Right cardiac atrium (tissue), 5 donors: ENCODE measurements around the gene CKLF. TPM values are rescaled to one million over a fixed set of nuclear protein-coding genes. Genes with fewer than 3 reads are reported as not detected.
"Not testable (repeated sequence)": the region's sequence is repeated elsewhere in the genome, so short reads cannot be mapped to it uniquely, and the experiment has no call there.

Experiments used
- ATAC-seq, 2 donors: fragments of 200-7000 bp; cut with Tn5 transposase; one replicate each; pipeline versions ENCODE4 v1.8.0 to v1.9.1; 2020; ENCODE audit warnings: moderate library complexity in 2 of 2, mild to moderate bottlenecking in 1 of 2
- DNase-seq, 3 donors: peaks; one replicate each; pipeline ENCODE4 v3.0.0-alpha.2; 2020
- H3K27ac ChIP-seq: one replicate; pipeline ENCODE4 v1.5.1; 2013; ENCODE audit warnings: mild to moderate bottlenecking, low read length, control low read depth, moderate library complexity
- H3K27me3 ChIP-seq: one replicate; pipeline ENCODE4 v1.6.1; 2013; ENCODE audit not compliant: control insufficient read depth, insufficient read depth
- H3K4me1 ChIP-seq: one replicate; pipeline ENCODE4 v1.6.1; 2013; ENCODE audit warnings: low read length; ENCODE audit not compliant: control insufficient read depth, insufficient read depth
- H3K4me3 ChIP-seq: one replicate; pipeline ENCODE4 v1.5.1; 2013; ENCODE audit warnings: low read length, control low read depth
- H3K9me3 ChIP-seq: one replicate; pipeline ENCODE4 v1.6.1; 2013; ENCODE audit warnings: low read length; ENCODE audit not compliant: control insufficient read depth
- WGBS: extraction: QIAGEN DNeasy Blood & Tissue Kit; methylation state at CpG from one replicate; pipeline ENCODE4 v1.1.7; 2013; 5-methylcytosine and 5-hydroxymethylcytosine counted together
- intact Hi-C, 4 donors: fragments of 100-400 bp; cut with DNase I; formaldehyde crosslinking; loops; one replicate each; pipeline versions ENCODE4 v1.11.0 to v1.14.0; 2022 to 2023
- polyA plus RNA-seq: library from polyadenylated mRNA; stranded (reverse); fragments of 200-250 nt; gene quantifications from one replicate; pipeline ENCODE4 v1.2.3, GENCODE V29; 2013
- total RNA-seq, 4 donors: library from RNA; stranded (reverse); fragmentation: NEBNext Ultra II Directional; extraction: Animal tissue kit (Norgen Biotek cat#: 25700); gene quantifications; one replicate each; pipeline ENCODE4 v1.2.1, GENCODE V29; 2021
- donor health status: healthy with polysubstance abuse.
- donor health status: DM: no; HTN: yes; CAD: no.
- donor health status: DM: no; HTN: no; CAD: no.
- donor health status: DM: no; HTN: yes; CAD: no; lungs with severe emphysema.
- donor health status: DM: yes; HTN: yes; CAD: no.

The CKLF gene
- total and polyA plus RNA-seq, 5 donors, result 8.9 to 19.0 (median 13.5) TPM

DNA sequence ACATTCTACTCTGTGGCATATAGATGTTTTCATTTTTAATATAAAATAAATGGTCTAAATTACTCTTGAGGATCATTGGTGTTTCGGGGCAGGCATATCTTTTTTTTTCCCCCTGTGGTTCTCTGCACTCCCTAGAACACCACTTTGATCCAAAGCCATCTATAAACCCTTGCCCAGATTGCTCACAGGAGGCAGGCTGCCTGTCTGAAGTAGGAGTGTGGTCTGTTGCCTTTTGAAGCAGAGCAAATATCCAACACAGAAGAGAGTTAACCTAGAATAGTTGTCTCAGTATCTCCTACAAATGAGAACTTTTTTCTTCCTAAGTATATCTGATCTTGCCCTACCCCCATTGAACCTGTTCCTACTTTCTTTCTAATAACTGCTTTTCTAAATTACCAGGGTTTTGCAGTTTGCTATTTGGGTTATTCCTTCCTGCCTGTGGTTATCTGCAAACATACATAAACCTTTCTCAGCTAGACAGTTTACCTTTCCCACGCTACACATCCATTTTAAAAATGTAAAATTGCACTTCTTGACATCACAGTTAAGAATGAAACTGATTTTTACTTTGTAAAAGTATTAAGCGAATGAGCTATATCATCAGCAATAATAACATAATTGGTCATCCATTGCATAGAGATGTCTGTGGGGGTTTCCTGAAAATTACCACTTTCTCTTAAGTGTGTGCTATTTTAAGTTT, 9.2 kb downstream of the CKLF start:
- 95% methylated on average over 3 of the region's 3 CpGs for WGBS
- H3K27me3 ChIP-seq, result no peaks in the 10 kb centered on the region
- intact Hi-C loops, result no loop called here
- ATAC-seq (no peak), DNase-seq (no peak)
- no peaks in the 10 kb centered on the region for H3K9me3 ChIP-seq
- H3K4me1 ChIP-seq, result no peaks in the 10 kb centered on the region
- H3K4me3 ChIP-seq, result no peak overlapping the region
- no peak overlapping the region for H3K27ac ChIP-seq

DNA sequence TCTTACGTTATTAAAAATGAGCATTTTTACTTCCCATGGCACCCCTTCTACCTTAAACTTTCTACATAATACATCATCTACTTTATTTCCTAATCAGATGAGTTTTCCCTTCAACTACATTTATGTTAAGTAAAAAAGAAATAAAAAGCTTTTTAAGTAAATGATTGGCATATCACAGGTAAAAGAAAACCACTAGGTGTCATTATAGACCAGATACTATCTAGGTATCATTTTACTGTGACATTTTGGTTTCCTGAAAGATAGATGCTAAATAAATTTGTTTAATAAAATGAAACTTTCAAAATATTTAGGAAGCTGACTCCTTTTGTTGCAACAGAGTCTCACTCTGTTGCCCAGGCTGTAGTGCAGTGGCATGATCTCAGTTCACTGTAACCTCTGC, 10.0 kb downstream of the CKLF start:
- no peaks in the 10 kb centered on the region for H3K4me1 ChIP-seq
- H3K27me3 ChIP-seq, result no peaks in the 10 kb centered on the region
- intact Hi-C loops, result no loop called here
- no peaks in the 10 kb centered on the region for H3K9me3 ChIP-seq
- 82% methylated on average over 1 of the region's 1 CpG for whole genome bisulfite sequencing
- no peak overlapping the region for H3K27ac ChIP-seq
- DNase-seq (no peak), ATAC-seq (no peak)
- H3K4me3 ChIP-seq, result no peak overlapping the region

GRCh38 chr16:66562986-66563385, 10.6 kb downstream of the CKLF start:
- DNase-seq (no peak), ATAC-seq (no peak)
- Histone ChIP-seq H3K4me3 (no peak overlapping the region), H3K9me3 (no peaks in the 10 kb centered on the region), H3K27me3 (no peaks in the 10 kb centered on the region), H3K27ac (no peak overlapping the region), H3K4me1 (no peaks in the 10 kb centered on the region)
- intact Hi-C loops, result no loop called here
- 88% methylated on average over 2 of the region's 2 CpGs for WGBS

DNA sequence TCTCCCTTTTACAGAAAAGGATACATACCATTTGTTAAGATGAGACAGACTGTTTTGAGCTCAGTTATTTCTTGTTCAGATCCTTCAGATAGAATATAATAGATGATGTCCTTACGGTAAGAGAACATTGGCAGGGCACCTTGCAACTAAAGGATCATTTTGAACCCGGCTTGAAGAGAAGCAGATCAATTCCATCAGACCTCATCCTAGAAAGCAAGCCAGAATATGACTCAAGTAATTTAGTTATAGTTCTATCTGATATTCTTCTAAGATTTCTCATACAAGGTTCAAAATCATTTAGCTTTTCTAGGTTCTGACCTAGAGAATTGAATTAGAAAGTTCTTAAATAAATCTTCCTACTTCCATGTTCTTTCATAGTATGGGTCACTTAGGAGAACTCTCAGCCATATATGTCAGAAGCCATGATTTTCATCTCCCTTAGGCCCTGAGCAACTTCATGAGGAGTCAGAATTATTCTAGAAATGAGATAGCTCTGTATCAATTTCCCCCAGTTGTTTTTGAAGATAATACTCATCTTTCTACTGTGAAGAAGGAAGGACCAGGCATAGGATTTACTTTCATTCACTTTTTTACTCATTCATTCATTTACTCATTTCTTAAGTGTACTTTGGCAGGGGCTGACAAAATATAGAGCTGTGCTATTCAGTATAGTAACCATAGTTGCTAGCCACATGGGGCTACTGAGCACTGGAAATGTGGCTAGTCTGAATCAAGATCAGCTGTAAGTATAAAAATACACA, 11.4 kb downstream of the CKLF start:
- no peak for ATAC-seq
- intact Hi-C loops, result no loop called here
- Histone ChIP-seq H3K27ac (no peak overlapping the region), H3K27me3 (no peaks in the 10 kb centered on the region), H3K9me3 (no peaks in the 10 kb centered on the region), H3K4me1 (no peaks in the 10 kb centered on the region), H3K4me3 (no peak overlapping the region)
- 94% methylated on average over 2 of the region's 2 CpGs for WGBS
- no peak for DNase-seq

GRCh38 chr16:66566051-66566901, 13.9 kb downstream of the CKLF start, which contains the start of gene CMTM1:
CMTM1 (plus strand) TSS chr16:66566439; CDS start chr16:66566514, 75 bp downstream.
- no peak within 1 kb of the TSS for H3K27ac ChIP-seq
- no peaks in the 10 kb centered on the region for H3K9me3 ChIP-seq
- intact Hi-C loops, result no loop called here
- ATAC-seq (peak in 1 of 2 donors; percentile 36), DNase-seq (no peak)
- no peaks in the 10 kb centered on the region for H3K27me3 ChIP-seq
- no peak within 1 kb of the TSS for H3K4me3 ChIP-seq
- H3K4me1 ChIP-seq, result no peaks in the 10 kb centered on the region
- 93% methylated on average over 54 of the region's 54 CpGs for WGBS

- H3K4me3 ChIP-seq, H3K9me3 ChIP-seq, H3K4me1 ChIP-seq, DNase-seq, intact Hi-C loops, ATAC-seq, H3K27me3 ChIP-seq, H3K27ac ChIP-seq: not testable (repeated sequence)
- WGBS, result 89% methylated on average over 3 of the region's 3 CpGs
Measured at GRCh38 chr16:66567270-66567669, 14.9 kb downstream of the CKLF start.

- intact Hi-C loops, result no loop called here
- WGBS, result 96% methylated on average over 2 of the region's 2 CpGs
- no peaks in the 10 kb centered on the region for H3K4me1 ChIP-seq
- no peak for DNase-seq
- no peak overlapping the region for H3K4me3 ChIP-seq
- H3K9me3 ChIP-seq, result no peaks in the 10 kb centered on the region
- no peaks in the 10 kb centered on the region for H3K27me3 ChIP-seq
- no peak overlapping the region for H3K27ac ChIP-seq
- no peak for ATAC-seq
Measured at GRCh38 chr16:66568355-66568754, 16.0 kb downstream of the CKLF start.

DNA sequence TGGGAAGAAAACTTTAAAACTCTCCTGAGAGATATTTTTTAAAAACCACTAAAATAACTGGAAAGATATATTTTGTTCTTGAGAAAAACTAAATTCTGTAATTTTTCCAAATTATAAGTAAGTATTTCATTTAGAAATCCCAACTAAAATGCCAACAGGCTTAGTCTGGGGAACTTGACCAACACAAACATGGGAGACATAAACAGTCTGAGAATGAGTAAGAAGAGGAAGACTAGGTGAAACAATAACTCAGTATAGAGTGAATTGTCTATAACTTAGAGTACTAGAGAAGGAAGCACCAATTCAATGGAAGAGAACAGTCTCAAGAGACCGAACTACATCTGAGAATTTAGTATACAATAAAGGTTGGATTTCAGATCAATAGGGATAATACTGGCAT, 16.8 kb downstream of the CKLF start:
- Histone ChIP-seq H3K4me1 (no peaks in the 10 kb centered on the region), H3K4me3 (no peak overlapping the region)
- WGBS, result 100% methylated on average over 1 of the region's 1 CpG

GRCh38 chr16:66569827-66570405, 17.5 kb downstream of the CKLF start:
- intact Hi-C loops, result no loop called here
- no peaks in the 10 kb centered on the region for H3K9me3 ChIP-seq
- no peaks in the 10 kb centered on the region for H3K27me3 ChIP-seq
- no peak overlapping the region for H3K27ac ChIP-seq
- 56% methylated on average over 3 of the region's 3 CpGs for WGBS
- no peak overlapping the region for H3K4me3 ChIP-seq
- ATAC-seq, result peak; percentile 57 to 69
- no peak for DNase-seq
- no peaks in the 10 kb centered on the region for H3K4me1 ChIP-seq

More for the DNA sequence above, 16.8 kb downstream of the CKLF start:
- no peak for DNase-seq
- no peak for ATAC-seq
- Histone ChIP-seq H3K27ac (no peak overlapping the region), H3K9me3 (no peaks in the 10 kb centered on the region), H3K27me3 (no peaks in the 10 kb centered on the region)
- intact Hi-C loops, result no loop called here

GRCh38 chr16:66572356-66572755, 20.0 kb downstream of the CKLF start:
- Histone ChIP-seq H3K9me3 (no peaks in the 10 kb centered on the region), H3K27me3 (no peaks in the 10 kb centered on the region), H3K4me3 (no peak overlapping the region), H3K27ac (no peak overlapping the region), H3K4me1 (no peaks in the 10 kb centered on the region)
- ATAC-seq (no peak), DNase-seq (no peak)
- WGBS, result 53% methylated on average over 2 of the region's 2 CpGs
- intact Hi-C loops, result no loop called here
